ENCODE data around the gene RBM27.
A peak's percentile ranks its signal among the peaks of the same experiment; 100 is the strongest.
"Not testable (repeated sequence)": the region's sequence is repeated elsewhere in the genome, so short reads cannot be mapped to it uniquely, and the experiment has no call there.

The RBM27 gene

DNA sequence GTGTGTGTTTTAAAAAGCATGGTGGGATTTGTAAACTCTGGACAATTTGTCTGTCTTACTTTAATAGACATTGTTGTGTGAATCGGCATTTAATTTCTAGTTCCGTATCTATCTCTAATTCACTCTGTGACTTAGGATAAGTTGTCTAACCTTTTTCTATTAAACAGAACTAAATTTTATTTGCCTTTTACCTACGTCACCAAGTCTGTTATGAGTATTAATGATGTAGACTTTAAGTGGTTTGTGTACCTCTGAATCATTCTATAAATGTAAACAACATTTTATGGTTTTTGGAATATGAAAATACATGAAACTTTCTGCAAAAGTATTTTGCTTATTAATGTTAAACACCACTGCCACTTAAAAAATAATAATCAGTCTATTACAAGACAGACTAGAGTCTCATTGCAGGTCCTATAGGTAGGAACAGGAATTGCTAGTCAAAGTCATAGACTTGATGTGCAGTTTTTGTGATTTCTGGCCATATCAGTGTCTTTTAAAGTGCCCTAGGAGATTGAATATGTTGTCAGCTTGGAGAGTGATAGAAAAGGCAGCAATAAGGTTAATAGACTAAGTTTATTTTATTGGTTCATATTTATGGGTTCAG lies 5.6 kb downstream of the RBM27 start:
- TF ChIP-seq, protein P1, sequence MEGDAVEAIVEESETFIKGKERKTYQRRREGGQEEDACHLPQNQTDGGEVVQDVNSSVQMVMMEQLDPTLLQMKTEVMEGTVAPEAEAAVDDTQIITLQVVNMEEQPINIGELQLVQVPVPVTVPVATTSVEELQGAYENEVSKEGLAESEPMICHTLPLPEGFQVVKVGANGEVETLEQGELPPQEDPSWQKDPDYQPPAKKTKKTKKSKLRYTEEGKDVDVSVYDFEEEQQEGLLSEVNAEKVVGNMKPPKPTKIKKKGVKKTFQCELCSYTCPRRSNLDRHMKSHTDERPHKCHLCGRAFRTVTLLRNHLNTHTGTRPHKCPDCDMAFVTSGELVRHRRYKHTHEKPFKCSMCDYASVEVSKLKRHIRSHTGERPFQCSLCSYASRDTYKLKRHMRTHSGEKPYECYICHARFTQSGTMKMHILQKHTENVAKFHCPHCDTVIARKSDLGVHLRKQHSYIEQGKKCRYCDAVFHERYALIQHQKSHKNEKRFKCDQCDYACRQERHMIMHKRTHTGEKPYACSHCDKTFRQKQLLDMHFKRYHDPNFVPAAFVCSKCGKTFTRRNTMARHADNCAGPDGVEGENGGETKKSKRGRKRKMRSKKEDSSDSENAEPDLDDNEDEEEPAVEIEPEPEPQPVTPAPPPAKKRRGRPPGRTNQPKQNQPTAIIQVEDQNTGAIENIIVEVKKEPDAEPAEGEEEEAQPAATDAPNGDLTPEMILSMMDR (IDR thresholded peaks at IDR 0.05; ENCODE audit: low read length, missing control alignments), result peak; percentile 15
- no peak overlapping the region for H3K4me3 ChIP-seq (replicated peaks; ENCODE audit: low read depth, low read length)
- DNase-seq (ENCODE audit: low read depth), result no peak

DNA sequence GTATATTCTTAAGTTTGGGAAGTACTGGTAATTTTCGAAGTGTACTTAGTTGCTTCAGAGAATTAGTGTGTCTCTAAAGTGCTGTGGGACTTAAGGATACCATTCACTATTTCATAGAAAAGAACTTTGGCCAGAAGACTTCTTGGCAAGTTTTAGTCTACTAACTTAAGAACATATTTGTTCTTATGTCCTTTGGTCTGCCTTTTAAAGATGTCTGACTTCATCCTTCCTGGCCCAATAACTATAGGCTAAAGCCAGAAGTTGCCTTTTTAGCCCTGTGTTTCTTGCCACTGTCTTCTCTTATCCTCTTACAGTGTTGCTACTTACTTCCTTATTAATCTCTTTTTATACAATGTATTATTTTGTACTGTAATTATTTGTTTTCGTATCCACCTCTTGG lies 6.3 kb downstream of the RBM27 start:
- H3K4me3 ChIP-seq (replicated peaks; ENCODE audit: low read depth, low read length), result no peak overlapping the region
- TF ChIP-seq, protein P1 (IDR thresholded peaks at IDR 0.05; ENCODE audit: low read length, missing control alignments), result no peak

DNA sequence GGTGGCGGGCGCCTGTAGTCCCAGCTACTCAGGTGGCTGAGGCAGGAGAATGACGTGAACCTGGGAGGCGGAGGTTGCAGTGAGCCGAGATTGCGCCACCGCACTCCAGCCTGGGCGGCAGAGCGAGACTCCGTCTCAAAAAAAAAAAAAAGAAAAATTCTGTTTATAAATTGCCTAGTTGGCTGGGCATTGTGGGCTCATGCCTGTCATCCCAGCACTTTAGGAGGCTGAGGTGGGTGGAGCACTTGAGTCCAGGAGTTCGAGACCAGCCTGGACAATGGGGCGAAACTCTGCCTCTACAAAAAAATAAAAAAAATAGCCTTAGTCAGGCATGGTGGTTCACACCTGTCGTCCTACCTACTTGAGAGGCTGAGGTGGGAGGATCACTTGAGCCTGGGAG lies 7.4 kb downstream of the RBM27 start:
- H3K4me3 ChIP-seq (replicated peaks; ENCODE audit: low read depth, low read length); DNase-seq (ENCODE audit: low read depth): not testable (repeated sequence)

More for the DNA sequence above, 6.3 kb downstream of the RBM27 start:
- DNase-seq (ENCODE audit: low read depth), result no peak

DNA sequence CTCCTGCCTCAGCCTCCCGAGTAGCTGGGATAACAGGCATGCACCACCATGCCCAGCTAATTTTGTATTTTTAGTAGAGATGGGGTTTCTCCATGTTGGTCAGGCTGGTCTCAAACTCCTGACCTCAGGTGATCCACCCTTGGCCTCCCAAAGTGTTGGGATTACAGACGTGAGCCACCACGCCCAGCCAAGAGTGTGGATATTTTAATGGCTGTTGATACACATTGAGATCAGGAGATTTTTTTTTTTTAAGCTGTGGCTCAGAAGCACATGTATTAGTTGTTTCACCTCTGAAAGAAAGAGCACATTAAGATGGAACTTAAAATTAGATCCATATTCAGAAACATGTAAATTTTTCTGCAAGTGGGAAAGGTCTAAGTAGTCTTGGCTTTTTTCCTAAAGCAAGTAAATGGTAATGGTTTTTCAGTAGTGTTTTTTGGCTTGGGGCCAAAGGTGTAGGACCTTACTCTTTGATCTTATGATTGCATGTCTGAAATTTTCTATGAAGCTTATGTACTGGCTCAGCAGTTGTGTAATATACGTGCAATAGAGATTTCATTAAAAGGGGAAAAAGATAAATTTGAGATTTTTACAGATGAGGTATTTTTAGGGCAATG lies 9.9 kb downstream of the RBM27 start:
- TF ChIP-seq, protein P1 (IDR thresholded peaks at IDR 0.05; ENCODE audit: low read length, missing control alignments), result no peak
- H3K4me3 ChIP-seq (replicated peaks; ENCODE audit: low read depth, low read length), result no peak overlapping the region
- DNase-seq (ENCODE audit: low read depth), result peak; percentile 42

DNA sequence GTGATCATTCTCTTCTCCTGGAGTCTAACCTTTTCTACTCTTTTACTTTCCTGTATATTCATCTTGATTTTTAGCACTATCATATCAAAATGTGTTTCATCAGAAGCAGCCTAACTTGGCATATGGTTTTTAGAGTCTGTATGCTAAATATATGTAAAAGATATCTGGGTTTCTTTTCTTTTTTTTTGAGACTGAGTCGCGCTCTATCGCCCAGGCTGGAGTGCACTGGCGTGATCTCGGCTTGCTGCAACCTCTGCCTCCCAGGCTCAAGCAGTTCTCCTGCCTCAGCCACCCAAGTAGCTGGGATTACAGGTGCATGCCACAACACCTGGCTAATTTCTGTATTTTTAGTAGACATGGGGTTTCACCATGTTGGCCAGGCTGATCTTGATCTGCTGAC lies 11.5 kb downstream of the RBM27 start:
- DNase-seq (ENCODE audit: low read depth); H3K4me3 ChIP-seq (replicated peaks; ENCODE audit: low read depth, low read length): not testable (repeated sequence)

DNA sequence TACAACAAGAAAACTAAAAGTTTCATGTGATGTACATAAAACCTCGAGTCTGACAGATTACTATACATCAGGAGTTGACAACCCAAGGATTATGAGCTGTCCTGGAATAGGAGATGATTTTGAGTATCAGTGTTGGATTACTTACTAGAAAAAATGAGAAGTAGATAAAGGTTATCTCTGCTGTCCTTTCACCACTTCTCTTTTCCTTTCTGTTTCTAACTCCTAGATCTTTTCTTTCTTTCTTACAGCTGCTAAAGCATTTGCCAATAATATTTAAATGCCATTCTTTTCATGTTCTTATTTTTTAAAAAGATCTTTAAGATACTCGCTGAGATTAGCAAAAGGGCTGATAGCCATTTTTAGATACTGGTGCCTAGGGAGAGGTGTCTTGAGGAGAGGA lies 14.8 kb downstream of the RBM27 start:
- no peak overlapping the region for H3K4me3 ChIP-seq (replicated peaks; ENCODE audit: low read depth, low read length)
- DNase-seq (ENCODE audit: low read depth), result no peak
- TF ChIP-seq, protein P1 (IDR thresholded peaks at IDR 0.05; ENCODE audit: low read length, missing control alignments), result no peak

DNA sequence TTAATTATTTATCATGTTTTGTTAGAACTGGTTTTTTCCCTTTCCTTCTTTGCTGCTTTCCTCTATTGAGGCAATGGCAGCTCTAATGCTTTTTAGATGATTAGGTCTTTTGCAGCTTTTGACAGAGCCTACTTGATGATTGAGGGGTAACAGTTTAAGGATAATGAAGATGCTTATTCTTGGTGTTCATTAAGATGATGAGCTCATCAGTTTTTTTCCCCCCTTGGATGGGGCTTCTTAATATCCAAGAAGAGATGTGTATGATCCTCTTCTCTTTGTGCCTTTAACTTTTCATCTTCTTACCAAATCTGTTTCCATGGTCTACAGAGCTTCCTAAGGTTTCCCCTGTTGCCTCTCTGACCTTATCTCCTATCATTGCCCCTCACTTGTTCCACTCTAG lies 15.8 kb downstream of the RBM27 start:
- H3K4me3 ChIP-seq (replicated peaks; ENCODE audit: low read depth, low read length), result no peak overlapping the region
- TF ChIP-seq, protein P1 (IDR thresholded peaks at IDR 0.05; ENCODE audit: low read length, missing control alignments), result no peak
- DNase-seq (ENCODE audit: low read depth), result no peak

DNA sequence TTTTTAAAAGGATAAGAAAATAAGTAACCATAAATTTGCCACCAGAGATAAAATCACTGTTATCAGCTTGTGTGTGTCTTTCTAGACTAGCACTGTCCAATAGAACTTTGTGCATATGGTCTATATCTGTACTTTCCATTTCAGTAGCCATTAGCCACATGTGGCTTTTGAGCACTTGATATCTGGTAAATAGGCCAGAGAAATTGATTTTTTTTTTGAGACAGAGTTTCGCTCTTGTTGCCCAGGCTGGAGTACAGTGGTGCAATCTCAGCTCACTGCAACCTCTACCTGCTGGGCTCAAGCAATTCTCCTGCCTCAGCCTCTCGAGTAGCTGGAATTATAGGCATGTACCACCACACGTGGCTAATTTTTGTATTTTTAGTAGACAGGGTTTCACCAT lies 17.8 kb downstream of the RBM27 start:
- no peak overlapping the region for H3K4me3 ChIP-seq (replicated peaks; ENCODE audit: low read depth, low read length)
- no peak for DNase-seq (ENCODE audit: low read depth)
- TF ChIP-seq, protein P1 (IDR thresholded peaks at IDR 0.05; ENCODE audit: low read length, missing control alignments), result no peak
